Suprapubic skin (tissue), 4 donors: ENCODE results near the gene EIF3K.

Source experiments
- CTCF ChIP-seq, 2 donors: fragments of 200-600 bp in 1 of 2; fragments of 450-650 bp in 1 of 2; sonication (generic) in 1 of 2; IDR thresholded peaks; one replicate each; pipeline ENCODE4 v1.5.1; 2016 to 2019; ENCODE audit warnings: antibody characterized with exemption in 2 of 2, mild to moderate bottlenecking in 1 of 2, moderate library complexity in 1 of 2
- POLR2A ChIP-seq, 2 donors: fragments of 450-650 bp; IDR thresholded peaks; one replicate each; pipeline ENCODE4 v1.6.1; 2017; ENCODE audit warnings: antibody characterized with exemption in 2 of 2, mild to moderate bottlenecking in 2 of 2, moderate library complexity in 2 of 2
- POLR2AphosphoS5 ChIP-seq, 3 donors: sonication (generic); formaldehyde crosslinking; IDR thresholded peaks; one replicate each; pipeline ENCODE4 v1.6.1; 2017; ENCODE audit warnings: antibody characterized with exemption in 3 of 3

- TF ChIP-seq CTCF (IDR thresholded peaks at IDR 0.05) (no peak), POLR2AphosphoS5 (IDR thresholded peaks at IDR 0.05) (no peak), POLR2A (IDR thresholded peaks at IDR 0.05) (no peak)
Measured at GRCh38 chr19:38587562-38587961, 31.4 kb upstream of the EIF3K start.
